GM12801 (cell line): Measurements from ENCODE around the gene SLC4A2.

ENCODE experiments used
- CTCF ChIP-seq: IDR thresholded peaks from one replicate; pipeline ENCODE4 v1.5.1; 2011; ENCODE audit warnings: control low read depth; ENCODE audit not compliant: insufficient read length; ENCODE audit errors: extremely low read depth

The SLC4A2 gene

GRCh38 chr7:151119055-151119415 lies 59.6 kb downstream of the SLC4A2 start:
- TF ChIP-seq CTCF, result no peak

- TF ChIP-seq CTCF, result no peak
These were observed 60.5 kb downstream of the SLC4A2 start for GRCh38 chr7:151119902-151120301.

- no peak for TF ChIP-seq CTCF
These were observed 61.5 kb downstream of the SLC4A2 start for GRCh38 chr7:151120896-151121295.

- TF ChIP-seq CTCF, result no peak
These were observed 62.2 kb downstream of the SLC4A2 start for GRCh38 chr7:151121380-151122170.

GRCh38 chr7:151122276-151122675 lies 62.9 kb downstream of the SLC4A2 start:
- TF ChIP-seq CTCF, result no peak

GRCh38 chr7:151122796-151123157 lies 63.4 kb downstream of the SLC4A2 start:
- TF ChIP-seq CTCF, result no peak

GRCh38 chr7:151123158-151123821 lies 63.9 kb downstream of the SLC4A2 start:
- no peak for TF ChIP-seq CTCF
